OCI-LY3 (cell line): ENCODE measurements around the gene MLST8.

Experiments used
- H2AFZ ChIP-seq: fragments of 200-600, 300-600 bp; shearing (Covaris generic); 2 replicates; pipeline ENCODE4 v1.6.0; 2014; ENCODE audit warnings: antibody characterized with exemption, low read depth, low read length
- H3K27ac ChIP-seq: fragments of 200-600, 300-600 bp; sonication (generic); 2 replicates; pipeline ENCODE4 v1.5.1; 2014; ENCODE audit warnings: mild to moderate bottlenecking, low read length, moderate library complexity, mixed read lengths
- H3K27me3 ChIP-seq: fragments of 200-600, 300-600 bp; sonication (generic); 2 replicates; pipeline ENCODE4 v1.6.1; 2014; ENCODE audit warnings: low read depth, low read length, mixed read lengths
- H3K36me3 ChIP-seq: fragments of 200-600, 300-600 bp; sonication (generic); replicated peaks from 2 replicates; pipeline ENCODE3; 2014; ENCODE audit warnings: low read depth, low read length, mixed read lengths
- H3K4me1 ChIP-seq: fragments of 300-600, 200-600 bp; sonication (generic); 2 replicates; pipeline ENCODE4 v1.6.1; 2014; ENCODE audit warnings: low read length, mixed read lengths
- H3K4me2 ChIP-seq: fragments of 200-600, 300-600 bp; sonication (generic); 2 replicates; pipeline ENCODE4 v1.6.1; 2014; ENCODE audit warnings: low read length, mixed read lengths
- H3K4me3 ChIP-seq: fragments of 300-600, 200-600 bp; sonication (generic); 2 replicates; pipeline ENCODE4 v1.5.1; 2014; ENCODE audit warnings: antibody characterized with exemption, mild to moderate bottlenecking, low read length, moderate library complexity
- H3K79me2 ChIP-seq: fragments of 300-600, 200-600 bp; shearing (Covaris generic); 2 replicates; pipeline ENCODE4 v1.6.1; 2014; ENCODE audit warnings: mild to moderate bottlenecking, low read length, mixed read lengths
- H3K9ac ChIP-seq: fragments of 300-600, 200-600 bp; shearing (Covaris generic); 2 replicates; pipeline ENCODE4 v1.6.0; 2014; ENCODE audit warnings: mild to moderate bottlenecking, low read length, moderate library complexity
- H3K9me3 ChIP-seq: fragments of 200-600, 300-600 bp; shearing (Covaris generic); 2 replicates; pipeline ENCODE4 v1.6.1; 2014; ENCODE audit warnings: low read length, mixed read lengths; ENCODE audit not compliant: insufficient read depth
- H4K20me1 ChIP-seq: fragments of 200-600, 300-600 bp; sonication (generic); 2 replicates; pipeline ENCODE4 v1.6.1; 2016; ENCODE audit warnings: low read length, mixed read lengths; ENCODE audit not compliant: insufficient read depth
- EZH2phosphoT487 ChIP-seq: fragments of 200-600 bp; shearing (Covaris generic); IDR thresholded peaks from 2 replicates; pipeline ENCODE4 v1.6.1; 2018; ENCODE audit warnings: antibody characterized with exemption, mixed run types, low read depth
- TF ChIP-seq, protein P1 (sequence below): fragments of 200-600, 300-600 bp; sonication (generic); IDR thresholded peaks from 2 replicates; pipeline ENCODE4 v1.5.1; 2014; ENCODE audit warnings: antibody characterized with exemption, low read length, low read depth

Gene MLST8

DNA sequence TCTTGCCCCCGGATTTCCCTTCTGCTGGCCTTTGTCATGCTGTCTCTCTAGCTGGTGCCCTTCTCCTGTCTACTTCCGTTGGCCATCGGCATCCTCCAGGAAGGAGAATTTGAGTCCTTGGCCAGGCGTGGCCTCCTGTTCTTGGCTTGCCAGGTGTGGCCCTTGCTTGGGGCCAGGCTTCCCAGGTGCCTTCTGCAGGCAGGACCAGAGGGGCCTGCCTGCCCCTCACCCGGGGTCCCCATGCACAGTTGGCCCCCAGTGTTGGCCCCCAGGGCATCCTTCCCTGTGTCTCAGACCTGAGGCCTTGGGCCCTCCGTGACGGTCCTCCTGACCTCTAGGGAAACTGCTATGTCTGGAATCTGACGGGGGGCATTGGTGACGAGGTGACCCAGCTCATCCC lies 2.6 kb downstream of the MLST8 start:
- Histone ChIP-seq H3K4me3 (no peak overlapping the region), H3K27me3 (no peaks in the 10 kb centered on the region), H3K9me3 (no peaks in the 10 kb centered on the region), H3K9ac (no peak overlapping the region), H3K4me2 (no peak overlapping the region), H2AFZ (no peak overlapping the region), H3K27ac (no peak overlapping the region), H3K4me1 (peaks cover 16% of the 10 kb centered on the region), H3K36me3 (peaks cover 23% of the 10 kb centered on the region), H4K20me1 (peaks cover 4% of the 10 kb centered on the region), H3K79me2 (peaks cover 21% of the 10 kb centered on the region)
- TF ChIP-seq, protein P1, sequence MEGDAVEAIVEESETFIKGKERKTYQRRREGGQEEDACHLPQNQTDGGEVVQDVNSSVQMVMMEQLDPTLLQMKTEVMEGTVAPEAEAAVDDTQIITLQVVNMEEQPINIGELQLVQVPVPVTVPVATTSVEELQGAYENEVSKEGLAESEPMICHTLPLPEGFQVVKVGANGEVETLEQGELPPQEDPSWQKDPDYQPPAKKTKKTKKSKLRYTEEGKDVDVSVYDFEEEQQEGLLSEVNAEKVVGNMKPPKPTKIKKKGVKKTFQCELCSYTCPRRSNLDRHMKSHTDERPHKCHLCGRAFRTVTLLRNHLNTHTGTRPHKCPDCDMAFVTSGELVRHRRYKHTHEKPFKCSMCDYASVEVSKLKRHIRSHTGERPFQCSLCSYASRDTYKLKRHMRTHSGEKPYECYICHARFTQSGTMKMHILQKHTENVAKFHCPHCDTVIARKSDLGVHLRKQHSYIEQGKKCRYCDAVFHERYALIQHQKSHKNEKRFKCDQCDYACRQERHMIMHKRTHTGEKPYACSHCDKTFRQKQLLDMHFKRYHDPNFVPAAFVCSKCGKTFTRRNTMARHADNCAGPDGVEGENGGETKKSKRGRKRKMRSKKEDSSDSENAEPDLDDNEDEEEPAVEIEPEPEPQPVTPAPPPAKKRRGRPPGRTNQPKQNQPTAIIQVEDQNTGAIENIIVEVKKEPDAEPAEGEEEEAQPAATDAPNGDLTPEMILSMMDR: no peak
- TF ChIP-seq EZH2phosphoT487: no peak

DNA sequence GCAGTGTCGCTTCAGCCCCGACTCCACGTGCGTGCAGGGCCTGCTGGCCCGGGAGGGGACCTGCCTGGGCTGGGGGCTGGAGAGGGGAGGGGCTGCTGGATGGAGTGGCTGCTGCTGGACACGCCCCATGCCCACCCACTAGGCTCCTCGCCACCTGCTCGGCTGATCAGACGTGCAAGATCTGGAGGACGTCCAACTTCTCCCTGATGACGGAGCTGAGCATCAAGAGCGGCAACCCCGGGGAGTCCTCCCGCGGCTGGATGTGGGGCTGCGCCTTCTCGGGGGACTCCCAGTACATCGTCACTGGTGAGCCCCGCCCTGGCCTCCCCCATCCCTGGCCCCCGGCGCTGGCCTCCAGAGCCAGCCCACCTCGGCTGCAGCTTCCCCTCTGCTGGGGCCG lies 3.1 kb downstream of the MLST8 start:
- no peak overlapping the region for H3K9ac ChIP-seq
- peaks cover 7% of the 10 kb centered on the region for H4K20me1 ChIP-seq
- H3K79me2 ChIP-seq: peaks cover 26% of the 10 kb centered on the region
- H3K27me3 ChIP-seq: no peaks in the 10 kb centered on the region
- no peak overlapping the region for H3K4me2 ChIP-seq
- TF ChIP-seq EZH2phosphoT487: no peak
- TF ChIP-seq, protein P1: no peak
- no peak overlapping the region for H3K4me3 ChIP-seq
- H3K4me1 ChIP-seq: peaks cover 20% of the 10 kb centered on the region
- peaks cover 25% of the 10 kb centered on the region for H3K36me3 ChIP-seq
- H3K27ac ChIP-seq: no peak overlapping the region
- no peaks in the 10 kb centered on the region for H3K9me3 ChIP-seq
- H2AFZ ChIP-seq: no peak overlapping the region

DNA sequence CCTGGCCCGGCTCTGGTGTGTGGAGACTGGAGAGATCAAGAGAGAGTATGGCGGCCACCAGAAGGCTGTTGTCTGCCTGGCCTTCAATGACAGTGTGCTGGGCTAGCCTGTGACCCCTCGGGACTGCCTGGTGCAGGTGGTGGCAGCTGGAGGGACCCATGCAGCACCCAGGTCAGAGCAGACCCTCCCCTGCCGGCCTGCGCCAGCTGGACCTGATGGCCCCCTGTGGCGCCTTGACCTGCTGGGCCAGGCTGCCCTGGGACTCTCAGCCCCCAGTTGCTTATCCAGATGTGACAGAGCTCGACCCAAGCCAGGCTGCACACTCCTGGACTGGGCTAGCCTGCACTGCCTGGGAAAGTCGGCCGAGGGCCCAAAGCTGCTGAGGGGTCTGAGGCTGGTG lies 3.5 kb downstream of the MLST8 start:
- Histone ChIP-seq H3K9ac (no peak overlapping the region), H3K27ac (no peak overlapping the region), H3K27me3 (no peaks in the 10 kb centered on the region), H3K79me2 (peaks cover 30% of the 10 kb centered on the region), H3K4me3 (no peak overlapping the region), H3K4me2 (no peak overlapping the region), H4K20me1 (peaks cover 7% of the 10 kb centered on the region), H2AFZ (no peak overlapping the region), H3K9me3 (no peaks in the 10 kb centered on the region), H3K36me3 (peaks cover 25% of the 10 kb centered on the region), H3K4me1 (peaks cover 25% of the 10 kb centered on the region)
- TF ChIP-seq EZH2phosphoT487: no peak
- TF ChIP-seq, protein P1: no peak

DNA sequence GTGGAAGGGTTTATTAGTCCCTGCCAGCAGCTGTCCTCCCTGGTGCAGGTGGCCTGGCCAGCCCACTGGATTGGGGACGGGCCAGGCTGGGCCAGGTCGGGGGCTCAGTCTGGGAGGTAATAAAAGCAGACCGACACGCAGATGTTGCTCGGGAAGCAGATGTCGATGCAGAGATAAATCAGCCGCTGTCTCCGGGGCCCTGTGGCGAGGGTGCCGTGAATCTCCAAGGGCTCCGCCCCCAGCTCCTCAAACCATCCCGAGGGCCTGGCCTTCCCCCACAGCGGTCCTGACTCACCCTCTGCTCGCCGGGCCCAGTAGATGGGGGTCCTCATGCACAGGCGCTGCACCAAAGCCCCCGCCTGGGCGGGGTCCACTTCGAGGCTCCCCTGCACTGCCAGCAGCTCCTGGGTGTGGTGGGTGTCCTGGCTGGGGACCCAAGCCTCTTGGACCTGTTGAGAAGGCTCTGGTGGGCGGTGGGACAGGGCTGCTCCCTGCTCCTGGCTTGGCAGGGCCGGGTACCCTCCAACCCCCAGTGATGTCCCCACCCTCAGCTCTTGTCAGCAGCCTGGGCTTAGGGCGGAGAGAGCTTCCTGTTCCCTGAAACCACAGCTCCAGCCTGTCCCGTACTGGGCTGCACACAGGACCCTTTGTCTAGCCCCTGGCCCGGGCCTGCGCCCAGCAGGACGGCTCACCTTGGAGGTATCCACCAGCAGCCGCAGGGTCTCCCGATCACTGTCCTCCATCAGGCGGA lies 4.2 kb downstream of the MLST8 start:
- Histone ChIP-seq H3K27me3 (no peaks in the 10 kb centered on the region), H3K4me2 (no peak overlapping the region), H2AFZ (no peak overlapping the region), H3K4me3 (no peak overlapping the region), H3K27ac (no peak overlapping the region), H3K9ac (no peak overlapping the region), H3K9me3 (no peaks in the 10 kb centered on the region), H4K20me1 (peaks cover 7% of the 10 kb centered on the region), H3K36me3 (peaks cover 25% of the 10 kb centered on the region), H3K4me1 (peaks cover 24% of the 10 kb centered on the region), H3K79me2 (peaks cover 37% of the 10 kb centered on the region)
- no peak for TF ChIP-seq EZH2phosphoT487
